SK-N-SH (cell line): ENCODE data around the gene EOGT. TPM values are rescaled to one million over a fixed set of nuclear protein-coding genes. Genes with fewer than 3 reads are reported as not detected.

Experiments
- CTCF ChIA-PET: fragments of 300-600, 350-600 bp; formaldehyde crosslinking; extraction: SDS; loops from one replicate; lab custom pipeline; 2021; lab: Yijun Ruan, JAX
- POLR2A ChIA-PET: fragments of 350-600 bp; sonication (Branson Sonifier 250); formaldehyde crosslinking; extraction: SDS; loops from one replicate; lab custom pipeline; 2020; ENCODE audit warnings: antibody characterized with exemption, inconsistent platforms; lab: Yijun Ruan, JAX
- DNase-seq: peaks from one replicate; pipeline ENCODE4 v3.0.0; 2012
- H2AFZ ChIP-seq: fragments of 200-600 bp; sonication (generic); 2 replicates; pipeline ENCODE4 v1.8.1; 2016; ENCODE audit warnings: antibody characterized with exemption, mild to moderate bottlenecking, low read depth
- H3F3A ChIP-seq: fragments of 200-600 bp; sonication (generic); replicated peaks from 2 replicates; pipeline ENCODE3; 2016; ENCODE audit warnings: antibody characterized with exemption, mild to moderate bottlenecking; ENCODE audit not compliant: insufficient read depth
- H3K27ac ChIP-seq, 2 experiments: fragments of 200-500 bp in 1 of 2; fragments of 200-600 bp in 1 of 2; sonication (Bioruptor generic) in 1 of 2; sonication (generic), shearing (Covaris generic) in 1 of 2; 2 replicates each; pipeline versions ENCODE4 v1.5.1 to v1.6.1; 2014 to 2016; ENCODE audit warnings: low read depth in 2 of 2, inconsistent platforms in 1 of 2, low read length in 1 of 2, mild to moderate bottlenecking in 1 of 2, mixed read lengths in 1 of 2
- H3K27me3 ChIP-seq: fragments of 200-600 bp; sonication (generic), shearing (Covaris generic); 2 replicates; pipeline ENCODE4 v1.6.1; 2016; ENCODE audit warnings: mixed run types; ENCODE audit not compliant: insufficient read depth
- H3K36me3 ChIP-seq, 2 experiments: fragments of 200-500 bp in 1 of 2; fragments of 200-600 bp in 1 of 2; sonication (Bioruptor generic) in 1 of 2; sonication (generic) in 1 of 2; replicated peaks in 1 of 2; 2 replicates each; pipeline versions ENCODE3 to v1.5.1; 2014 to 2016; ENCODE audit warnings: low read length in 1 of 2, mild to moderate bottlenecking in 1 of 2; ENCODE audit not compliant: insufficient read depth in 2 of 2, control insufficient read depth in 1 of 2
- H3K4me1 ChIP-seq, 2 experiments: fragments of 200-500 bp in 1 of 2; fragments of 200-600 bp in 1 of 2; sonication (Bioruptor generic) in 1 of 2; sonication (generic), shearing (Covaris generic) in 1 of 2; 2 replicates each; pipeline versions ENCODE4 v1.5.1 to v1.6.1; 2014 to 2016; ENCODE audit warnings: low read depth in 1 of 2, low read length in 1 of 2, mixed run types in 1 of 2; ENCODE audit not compliant: insufficient read depth in 2 of 2, control insufficient read depth in 1 of 2
- H3K4me2 ChIP-seq: fragments of 200-600 bp; sonication (generic), shearing (Covaris generic); 2 replicates; pipeline ENCODE4 v1.6.1; 2017; ENCODE audit warnings: mixed run types
- H3K4me3 ChIP-seq, 2 experiments: fragments of 200-500 bp in 1 of 2; fragments of 200-600 bp in 1 of 2; sonication (Bioruptor generic) in 1 of 2; sonication (generic), shearing (Covaris generic) in 1 of 2; 2 replicates each; pipeline versions ENCODE4 v1.5.1 to v1.8.1; 2014 to 2016; ENCODE audit warnings: low read depth in 2 of 2, inconsistent platforms in 1 of 2, low read length in 1 of 2, mild to moderate bottlenecking in 1 of 2, mixed read lengths in 1 of 2, moderate library complexity in 1 of 2
- H3K79me2 ChIP-seq: fragments of 200-600 bp; sonication (generic); 2 replicates; pipeline ENCODE4 v1.8.1; 2017; ENCODE audit warnings: mild to moderate bottlenecking; ENCODE audit not compliant: insufficient read depth
- H3K9ac ChIP-seq: fragments of 200-600 bp; sonication (generic); 2 replicates; pipeline ENCODE4 v1.6.1; 2017; ENCODE audit warnings: mixed run types
- H3K9me2 ChIP-seq: fragments of 200-600 bp; sonication (generic); 2 replicates; pipeline ENCODE4 v1.6.1; 2017; ENCODE audit warnings: mixed run types
- H3K9me3 ChIP-seq: fragments of 200-600 bp; sonication (generic); 2 replicates; pipeline ENCODE4 v1.6.1; 2017; ENCODE audit warnings: mixed run types, mild to moderate bottlenecking, moderate library complexity
- H4K20me1 ChIP-seq: fragments of 200-600 bp; sonication (generic); 2 replicates; pipeline ENCODE4 v1.6.1; 2017; ENCODE audit warnings: mild to moderate bottlenecking, mixed run types; ENCODE audit not compliant: insufficient read depth
- CTCF ChIP-seq: fragments of 200-600 bp; sonication (generic); IDR thresholded peaks from 2 replicates; pipeline ENCODE4 v1.6.1; 2017; ENCODE audit warnings: antibody characterized with exemption, mild to moderate bottlenecking, moderate library complexity
- ELF1 ChIP-seq: IDR thresholded peaks from 2 replicates; pipeline ENCODE4 v1.4.0; 2012
- FOSL2 ChIP-seq: IDR thresholded peaks from 2 replicates; pipeline ENCODE4 v1.4.0; 2012; ENCODE audit warnings: low read depth, mild to moderate bottlenecking, moderate library complexity, borderline replicate concordance
- JUND ChIP-seq: IDR thresholded peaks from 2 replicates; pipeline ENCODE4 v1.4.0; 2012
- POLR2AphosphoS5 ChIP-seq: IDR thresholded peaks from 2 replicates; pipeline ENCODE4 v1.6.1; 2012; ENCODE audit warnings: low read depth, low read length
- RAD21 ChIP-seq: IDR thresholded peaks from 2 replicates; pipeline ENCODE4 v1.6.1; 2012; ENCODE audit warnings: mild to moderate bottlenecking, low read length
- RXRA ChIP-seq: IDR thresholded peaks from 2 replicates; pipeline ENCODE4 v1.4.0; 2012; ENCODE audit warnings: low read depth, mild to moderate bottlenecking, borderline replicate concordance
- SMC3 ChIP-seq: IDR thresholded peaks from 2 replicates; pipeline ENCODE4 v1.6.1; 2012; ENCODE audit warnings: low read depth, low read length, improper control_type of control experiment
- TCF12 ChIP-seq: IDR thresholded peaks from 2 replicates; pipeline ENCODE4 v1.4.0; 2012
- WGBS: methylation state at CpG from one replicate; pipeline ENCODE4 v1.1.6; 2017; ENCODE audit warnings: low lambda C conversion rate; 5-methylcytosine and 5-hydroxymethylcytosine counted together
- polyA plus RNA-seq, 3 experiments: library from polyadenylated mRNA; depleted of rRNA; stranded (reverse); fragments of >200 nt; gene quantifications; 2 replicates each; pipeline ENCODE4 v1.2.3, GENCODE V29; 2012
- TF ChIP-seq, protein P1 (sequence below): IDR thresholded peaks from 2 replicates; pipeline ENCODE4 v1.4.0; 2012; ENCODE audit warnings: low read depth, borderline replicate concordance
- TF ChIP-seq, protein P2 (sequence below): IDR thresholded peaks from 2 replicates; pipeline ENCODE4; 2012

The EOGT gene
- polyA plus RNA-seq, 1 of the 3 experiments (the other 2 are of a cell fraction): 6.0 TPM

- peaks cover 66 to 70% of the 10 kb centered on the region in 2 experiments for H3K36me3 ChIP-seq
- H3K27ac ChIP-seq: no peak overlapping the region
- H4K20me1 ChIP-seq: no peaks in the 10 kb centered on the region
- ChIA-PET CTCF (interaction anchor here (0.8 to 1.5 kb wide), 3 partner anchors 12 to 34 kb away, joined by 3 read pairs; no protein-coding TSS in a partner anchor), POLR2A (no interaction called here)
- peaks cover under 1% of the 10 kb centered on the region; the same call in 1 of the 2 replicates for H3K79me2 ChIP-seq
- no peak overlapping the region for H2AFZ ChIP-seq
- H3K4me3 ChIP-seq: no peak overlapping the region
- no peaks in the 10 kb centered on the region for H3K9me2 ChIP-seq
- no peak for DNase-seq
- 50% methylated on average over 2 of the region's 2 CpGs for WGBS
- no peaks in the 10 kb centered on the region for H3K4me1 ChIP-seq
- no peak overlapping the region for H3K4me2 ChIP-seq
- H3F3A ChIP-seq: peaks cover 29% of the 10 kb centered on the region
- no peaks in the 10 kb centered on the region for H3K9me3 ChIP-seq
- no peak overlapping the region for H3K9ac ChIP-seq
- TF ChIP-seq, protein P1, sequence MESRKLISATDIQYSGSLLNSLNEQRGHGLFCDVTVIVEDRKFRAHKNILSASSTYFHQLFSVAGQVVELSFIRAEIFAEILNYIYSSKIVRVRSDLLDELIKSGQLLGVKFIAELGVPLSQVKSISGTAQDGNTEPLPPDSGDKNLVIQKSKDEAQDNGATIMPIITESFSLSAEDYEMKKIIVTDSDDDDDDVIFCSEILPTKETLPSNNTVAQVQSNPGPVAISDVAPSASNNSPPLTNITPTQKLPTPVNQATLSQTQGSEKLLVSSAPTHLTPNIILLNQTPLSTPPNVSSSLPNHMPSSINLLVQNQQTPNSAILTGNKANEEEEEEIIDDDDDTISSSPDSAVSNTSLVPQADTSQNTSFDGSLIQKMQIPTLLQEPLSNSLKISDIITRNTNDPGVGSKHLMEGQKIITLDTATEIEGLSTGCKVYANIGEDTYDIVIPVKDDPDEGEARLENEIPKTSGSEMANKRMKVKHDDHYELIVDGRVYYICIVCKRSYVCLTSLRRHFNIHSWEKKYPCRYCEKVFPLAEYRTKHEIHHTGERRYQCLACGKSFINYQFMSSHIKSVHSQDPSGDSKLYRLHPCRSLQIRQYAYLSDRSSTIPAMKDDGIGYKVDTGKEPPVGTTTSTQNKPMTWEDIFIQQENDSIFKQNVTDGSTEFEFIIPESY: no peak
- TF ChIP-seq CTCF (peak; percentile 64), SMC3 (no peak), RAD21 (0 out of 2 replicates have a peak, but pooled peaks have one; percentile 19)
- H3K27me3 ChIP-seq: no peaks in the 10 kb centered on the region
Observed at GRCh38 chr3:69020424-69020823, 6.9 kb upstream of the EOGT start.

DNA sequence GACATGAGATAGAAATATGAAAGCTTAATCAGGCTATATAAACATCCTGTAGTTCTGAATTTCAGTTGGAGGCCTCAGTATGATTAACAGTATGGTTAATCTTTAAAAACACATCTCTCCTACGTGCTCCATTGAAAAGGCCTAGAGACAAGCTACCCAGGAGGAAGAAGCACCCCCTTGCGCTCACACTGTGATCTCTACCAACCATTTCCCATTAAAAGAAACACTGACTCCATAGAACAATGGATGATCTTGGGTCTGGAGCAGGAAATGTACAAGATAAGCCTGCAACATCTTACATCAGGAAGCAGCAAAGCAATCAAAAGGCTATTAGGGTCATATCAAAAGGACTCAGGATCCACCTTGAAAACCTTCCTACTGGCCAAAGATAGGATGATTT lies 3.4 kb upstream of the EOGT start:
- peaks cover 10% of the 10 kb centered on the region for H3F3A ChIP-seq
- WGBS: 82% methylated on average over 2 of the region's 2 CpGs
- peaks cover 0 to 15% of the 10 kb centered on the region in 2 experiments; a peak in 2 of 4 replicates for H3K4me1 ChIP-seq
- no peak overlapping the region for H3K9ac ChIP-seq
- DNase-seq: no peak
- no peaks in the 10 kb centered on the region for H3K9me2 ChIP-seq
- no peak overlapping the region for H3K4me3 ChIP-seq
- H3K27ac ChIP-seq: no peak overlapping the region
- peaks cover 10% of the 10 kb centered on the region; the same call in 1 of the 2 replicates for H3K79me2 ChIP-seq
- H3K4me2 ChIP-seq: no peak overlapping the region
- no peaks in the 10 kb centered on the region for H4K20me1 ChIP-seq
- peaks cover 31 to 35% of the 10 kb centered on the region in 2 experiments for H3K36me3 ChIP-seq
- POLR2A ChIA-PET: no interaction called here
- H3K27me3 ChIP-seq: no peaks in the 10 kb centered on the region
- CTCF ChIA-PET: interaction anchor here (0.7 kb wide), 1 partner anchor 654 kb away, joined by 3 read pairs; no protein-coding TSS in a partner anchor
- no peaks in the 10 kb centered on the region for H3K9me3 ChIP-seq
- no peak overlapping the region for H2AFZ ChIP-seq
- no peak for TF ChIP-seq JUND
- no peak for TF ChIP-seq FOSL2
- TF ChIP-seq ELF1: no peak
- TF ChIP-seq RXRA: no peak
- TF ChIP-seq, protein P2, sequence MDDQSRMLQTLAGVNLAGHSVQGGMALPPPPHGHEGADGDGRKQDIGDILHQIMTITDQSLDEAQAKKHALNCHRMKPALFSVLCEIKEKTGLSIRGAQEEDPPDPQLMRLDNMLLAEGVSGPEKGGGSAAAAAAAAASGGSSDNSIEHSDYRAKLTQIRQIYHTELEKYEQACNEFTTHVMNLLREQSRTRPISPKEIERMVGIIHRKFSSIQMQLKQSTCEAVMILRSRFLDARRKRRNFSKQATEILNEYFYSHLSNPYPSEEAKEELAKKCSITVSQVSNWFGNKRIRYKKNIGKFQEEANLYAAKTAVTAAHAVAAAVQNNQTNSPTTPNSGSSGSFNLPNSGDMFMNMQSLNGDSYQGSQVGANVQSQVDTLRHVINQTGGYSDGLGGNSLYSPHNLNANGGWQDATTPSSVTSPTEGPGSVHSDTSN: no peak
- no peak for TF ChIP-seq POLR2AphosphoS5
- TF ChIP-seq RAD21: no peak
- no peak for TF ChIP-seq TCF12
